Putamen (tissue), 1 donor: ENCODE results near the gene TMEM260.
"Not testable (repeated sequence)": the region's sequence is repeated elsewhere in the genome, so short reads cannot be mapped to it uniquely, and the experiment has no call there.

Experiments used
- DNase-seq: peaks from one replicate; pipeline ENCODE4 v3.0.0-alpha.2; 2016; ENCODE audit warnings: low spot score

Gene TMEM260

GRCh38 chr14:56598519-56598918, 18.9 kb downstream of the TMEM260 start:
- DNase-seq = no peak

GRCh38 chr14:56603648-56604047, 24.1 kb downstream of the TMEM260 start:
- no peak for DNase-seq

- DNase-seq = no peak
Observed at GRCh38 chr14:56608689-56609088, 29.1 kb downstream of the TMEM260 start.

- DNase-seq = not testable (repeated sequence)
Observed at GRCh38 chr14:56611663-56612062, 32.1 kb downstream of the TMEM260 start.

- no peak for DNase-seq
Observed at GRCh38 chr14:56617084-56617483, 37.5 kb downstream of the TMEM260 start.

GRCh38 chr14:56630707-56631106, 51.1 kb downstream of the TMEM260 start:
- no peak for DNase-seq

- DNase-seq = no peak
Observed at GRCh38 chr14:56632195-56632594, 52.6 kb downstream of the TMEM260 start.

- no peak for DNase-seq
Observed at GRCh38 chr14:56633544-56633943, 53.9 kb downstream of the TMEM260 start.

GRCh38 chr14:56635041-56635440, 55.4 kb downstream of the TMEM260 start:
- no peak for DNase-seq

- no peak for DNase-seq
Observed at GRCh38 chr14:56647493-56647892, 67.9 kb downstream of the TMEM260 start.

- no peak for DNase-seq
Observed at GRCh38 chr14:56648508-56649301, 69.1 kb downstream of the TMEM260 start.

GRCh38 chr14:56649382-56649781, 69.8 kb downstream of the TMEM260 start:
- DNase-seq = no peak

GRCh38 chr14:56650048-56650447, 70.5 kb downstream of the TMEM260 start:
- DNase-seq = no peak

GRCh38 chr14:56650979-56651378, 71.4 kb downstream of the TMEM260 start:
- DNase-seq = no peak

GRCh38 chr14:56657604-56658003, 78.0 kb downstream of the TMEM260 start:
- no peak for DNase-seq

- DNase-seq = peak; percentile 27
Observed at GRCh38 chr14:56659378-56659777, 79.8 kb downstream of the TMEM260 start.

GRCh38 chr14:56659964-56660551, 80.5 kb downstream of the TMEM260 start:
- DNase-seq = peak; percentile 34

GRCh38 chr14:56660677-56661389, 81.2 kb downstream of the TMEM260 start:
- no peak for DNase-seq

GRCh38 chr14:56661478-56661877, 81.9 kb downstream of the TMEM260 start:
- no peak for DNase-seq

- DNase-seq = no peak
Observed at GRCh38 chr14:56664811-56665421, 85.3 kb downstream of the TMEM260 start.

GRCh38 chr14:56666294-56666693, 86.7 kb downstream of the TMEM260 start:
- DNase-seq = no peak

GRCh38 chr14:56666716-56667115, 87.1 kb downstream of the TMEM260 start:
- DNase-seq = no peak

- DNase-seq = not testable (repeated sequence)
Observed at GRCh38 chr14:56667290-56667689, 87.7 kb downstream of the TMEM260 start.
